Measurements from ENCODE around the gene C1orf122.

Gene C1orf122

DNA sequence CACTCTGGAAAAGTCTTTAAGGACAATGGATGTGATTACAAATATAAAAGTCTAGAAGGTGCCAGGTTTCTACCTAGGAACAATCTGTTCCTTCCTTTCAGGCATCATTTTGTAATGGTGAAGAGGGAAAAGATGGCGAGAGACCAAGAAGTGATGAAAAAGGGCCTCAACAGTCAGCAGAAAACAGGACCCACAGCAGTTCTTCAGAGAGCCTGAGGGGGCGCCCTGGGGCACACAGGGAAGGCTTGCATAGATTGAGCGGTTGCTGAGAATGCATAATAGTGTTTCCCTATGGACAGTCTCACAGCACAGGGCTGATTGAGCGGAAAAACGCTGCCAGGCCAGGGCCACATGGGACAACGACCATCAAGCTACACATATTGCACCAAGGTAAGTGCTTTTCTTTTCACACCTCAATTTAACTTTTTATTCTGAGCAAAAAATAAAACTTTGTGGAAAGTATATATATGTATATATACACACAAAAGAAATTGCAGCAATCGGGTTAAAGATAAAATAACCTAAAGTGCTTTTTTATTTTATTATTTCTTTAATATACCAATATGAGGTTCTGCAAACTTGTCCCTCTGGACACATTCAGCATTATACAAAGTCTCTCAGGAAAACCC, 3.6 kb downstream of the C1orf122 start:
- Histone ChIP-seq H3F3A (ENCODE audit: insufficient read depth) (peaks cover 10% of the 10 kb centered on the region), H3K9me3 (ENCODE audit: insufficient read depth, low read length) (no peaks in the 10 kb centered on the region), H3K4me2 (ENCODE audit: low read depth, low read length, poor library complexity, severe bottlenecking) (no peak overlapping the region)

DNA sequence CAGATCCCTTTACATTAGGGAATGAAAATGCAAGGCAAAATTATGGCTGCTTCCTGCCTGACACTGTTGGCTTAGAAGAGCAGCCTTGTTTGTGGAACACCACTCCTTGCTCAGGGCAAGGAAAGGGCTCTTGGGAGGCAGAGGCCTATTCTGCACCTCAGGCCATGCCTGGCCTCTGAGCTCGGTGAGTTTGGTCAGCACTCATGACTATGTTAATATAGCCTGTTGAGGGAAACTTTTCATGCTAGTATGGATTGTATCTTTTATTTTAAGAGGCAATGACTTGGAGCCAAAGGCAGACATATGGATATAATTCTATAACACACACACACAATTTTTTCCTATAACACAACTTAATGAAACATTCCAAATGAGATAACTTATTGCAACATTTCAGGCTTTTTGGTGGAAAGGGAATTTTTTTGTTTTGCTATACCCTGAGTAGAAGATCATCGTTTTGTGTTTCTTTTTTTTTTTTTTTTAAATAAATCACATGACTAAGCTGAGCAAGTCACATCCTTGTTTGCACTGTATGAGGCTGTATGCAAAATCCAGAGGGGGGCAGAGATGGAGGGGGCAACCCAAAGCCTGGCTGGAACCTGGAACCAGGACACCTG, 6.0 kb downstream of the C1orf122 start:
- H3K9ac ChIP-seq (ENCODE audit: low read length), result no peak overlapping the region
- H3K9me3 ChIP-seq (ENCODE audit: insufficient read depth, low read length), result no peaks in the 10 kb centered on the region
- no peaks in the 10 kb centered on the region; the same call in 1 of the 2 replicates for H4K20me1 ChIP-seq (ENCODE audit: low read depth, low read length)
- H3K4me3 ChIP-seq (ENCODE audit: insufficient read depth, low read length, poor library complexity, severe bottlenecking), result no peak overlapping the region
- H3K27me3 ChIP-seq (ENCODE audit: low read length), result no peaks in the 10 kb centered on the region
- peaks cover 10% of the 10 kb centered on the region for H3F3A ChIP-seq (ENCODE audit: insufficient read depth)
- H3K79me2 ChIP-seq (ENCODE audit: insufficient read depth, low read length), result no peaks in the 10 kb centered on the region; the same call in 1 of the 2 replicates
- no peaks in the 10 kb centered on the region for H3K9me2 ChIP-seq (replicated peaks; ENCODE audit: insufficient read depth, low read length)
- no peak overlapping the region for H2AFZ ChIP-seq (ENCODE audit: low read depth, low read length, severe bottlenecking)
- H3K27ac ChIP-seq (ENCODE audit: low read depth, low read length), result no peak overlapping the region
- TF ChIP-seq, protein P1, sequence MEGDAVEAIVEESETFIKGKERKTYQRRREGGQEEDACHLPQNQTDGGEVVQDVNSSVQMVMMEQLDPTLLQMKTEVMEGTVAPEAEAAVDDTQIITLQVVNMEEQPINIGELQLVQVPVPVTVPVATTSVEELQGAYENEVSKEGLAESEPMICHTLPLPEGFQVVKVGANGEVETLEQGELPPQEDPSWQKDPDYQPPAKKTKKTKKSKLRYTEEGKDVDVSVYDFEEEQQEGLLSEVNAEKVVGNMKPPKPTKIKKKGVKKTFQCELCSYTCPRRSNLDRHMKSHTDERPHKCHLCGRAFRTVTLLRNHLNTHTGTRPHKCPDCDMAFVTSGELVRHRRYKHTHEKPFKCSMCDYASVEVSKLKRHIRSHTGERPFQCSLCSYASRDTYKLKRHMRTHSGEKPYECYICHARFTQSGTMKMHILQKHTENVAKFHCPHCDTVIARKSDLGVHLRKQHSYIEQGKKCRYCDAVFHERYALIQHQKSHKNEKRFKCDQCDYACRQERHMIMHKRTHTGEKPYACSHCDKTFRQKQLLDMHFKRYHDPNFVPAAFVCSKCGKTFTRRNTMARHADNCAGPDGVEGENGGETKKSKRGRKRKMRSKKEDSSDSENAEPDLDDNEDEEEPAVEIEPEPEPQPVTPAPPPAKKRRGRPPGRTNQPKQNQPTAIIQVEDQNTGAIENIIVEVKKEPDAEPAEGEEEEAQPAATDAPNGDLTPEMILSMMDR (IDR thresholded peaks at IDR 0.05; ENCODE audit: insufficient read depth, low read length, poor library complexity, severe bottlenecking), result no peak
- H3K36me3 ChIP-seq (ENCODE audit: low read length), result no peaks in the 10 kb centered on the region
- no peak overlapping the region for H3K4me2 ChIP-seq (ENCODE audit: low read depth, low read length, poor library complexity, severe bottlenecking)

More for the DNA sequence above, 3.6 kb downstream of the C1orf122 start:
- H3K9ac ChIP-seq (ENCODE audit: low read length), result no peak overlapping the region
- peaks cover 6% of the 10 kb centered on the region for H3K36me3 ChIP-seq (ENCODE audit: low read length)
- no peaks in the 10 kb centered on the region for H3K27me3 ChIP-seq (ENCODE audit: low read length)
- peaks cover 16% of the 10 kb centered on the region for H3K79me2 ChIP-seq (ENCODE audit: insufficient read depth, low read length)
- H3K9me2 ChIP-seq (replicated peaks; ENCODE audit: insufficient read depth, low read length), result no peaks in the 10 kb centered on the region
- H3K27ac ChIP-seq (ENCODE audit: low read depth, low read length), result no peak overlapping the region
- no peak overlapping the region for H3K4me3 ChIP-seq (ENCODE audit: insufficient read depth, low read length, poor library complexity, severe bottlenecking)
- H4K20me1 ChIP-seq (ENCODE audit: low read depth, low read length), result peaks cover 9% of the 10 kb centered on the region; the same call in 1 of the 2 replicates
- H2AFZ ChIP-seq (ENCODE audit: low read depth, low read length, severe bottlenecking), result no peak overlapping the region
- TF ChIP-seq EZH2phosphoT487 (conservative IDR thresholded peaks at IDR 0.05; ENCODE audit: low read length), result no peak
- TF ChIP-seq, protein P1 (IDR thresholded peaks at IDR 0.05; ENCODE audit: insufficient read depth, low read length, poor library complexity, severe bottlenecking), result peak; percentile 89

DNA sequence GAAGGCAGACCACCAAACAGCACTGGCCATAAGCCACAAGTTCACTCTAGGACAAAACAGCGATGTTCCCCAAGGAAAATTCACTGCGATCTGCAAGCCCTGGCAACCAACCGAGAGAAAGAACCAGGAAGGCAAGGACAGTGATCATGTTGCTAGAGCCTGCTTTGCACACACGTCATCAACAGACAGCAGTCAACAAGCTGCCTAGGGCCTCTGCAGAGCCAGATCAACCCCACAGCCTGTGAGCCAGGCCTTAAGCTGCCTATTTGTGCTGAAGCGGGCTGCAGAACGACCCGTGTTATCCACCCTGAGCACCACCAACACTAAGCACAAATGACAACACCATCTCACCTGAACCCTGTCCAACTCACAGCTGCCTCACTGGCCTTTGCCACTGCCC, 6.7 kb downstream of the C1orf122 start:
- Histone ChIP-seq H3K27ac (ENCODE audit: low read depth, low read length) (no peak overlapping the region), H3K27me3 (ENCODE audit: low read length) (no peaks in the 10 kb centered on the region), H3K4me2 (ENCODE audit: low read depth, low read length, poor library complexity, severe bottlenecking) (no peak overlapping the region), H3K9ac (ENCODE audit: low read length) (no peak overlapping the region), H4K20me1 (ENCODE audit: low read depth, low read length) (no peaks in the 10 kb centered on the region; the same call in 1 of the 2 replicates), H2AFZ (ENCODE audit: low read depth, low read length, severe bottlenecking) (no peak overlapping the region), H3K36me3 (ENCODE audit: low read length) (no peaks in the 10 kb centered on the region), H3K9me2 (replicated peaks; ENCODE audit: insufficient read depth, low read length) (no peaks in the 10 kb centered on the region), H3F3A (ENCODE audit: insufficient read depth) (peaks cover 10% of the 10 kb centered on the region), H3K9me3 (ENCODE audit: insufficient read depth, low read length) (no peaks in the 10 kb centered on the region), H3K79me2 (ENCODE audit: insufficient read depth, low read length) (no peaks in the 10 kb centered on the region), H3K4me3 (ENCODE audit: insufficient read depth, low read length, poor library complexity, severe bottlenecking) (no peak overlapping the region)
- TF ChIP-seq EZH2phosphoT487 (conservative IDR thresholded peaks at IDR 0.05; ENCODE audit: low read length), result no peak

DNA sequence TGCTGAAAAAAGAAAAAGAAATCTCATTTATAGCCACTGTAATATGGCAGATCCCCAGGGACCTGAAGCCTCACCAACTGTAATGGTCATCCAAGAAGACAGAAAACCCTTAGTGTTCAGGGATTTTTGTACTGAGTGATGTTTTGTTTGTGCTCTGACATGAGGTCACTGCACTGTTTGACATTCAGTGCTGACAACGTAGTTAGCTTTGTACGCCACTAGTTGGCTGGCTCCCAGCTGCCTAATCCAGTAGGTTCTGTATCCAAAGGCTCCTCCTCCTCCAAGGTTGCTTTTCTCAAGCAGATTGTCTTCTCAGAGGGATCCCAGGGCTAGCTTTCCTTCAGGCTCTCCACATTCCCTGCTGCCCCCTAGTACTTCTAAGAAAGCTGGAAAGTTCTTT, 9.9 kb downstream of the C1orf122 start:
- H3K36me3 ChIP-seq (ENCODE audit: low read length), result no peaks in the 10 kb centered on the region
- TF ChIP-seq, protein P1 (IDR thresholded peaks at IDR 0.05; ENCODE audit: insufficient read depth, low read length, poor library complexity, severe bottlenecking), result no peak
- no peak for TF ChIP-seq EZH2phosphoT487 (conservative IDR thresholded peaks at IDR 0.05; ENCODE audit: low read length)
- no peaks in the 10 kb centered on the region for H3F3A ChIP-seq (ENCODE audit: insufficient read depth)
- H3K4me3 ChIP-seq (ENCODE audit: insufficient read depth, low read length, poor library complexity, severe bottlenecking), result no peak overlapping the region
- H3K9me3 ChIP-seq (ENCODE audit: insufficient read depth, low read length), result no peaks in the 10 kb centered on the region
- no peak overlapping the region for H3K27ac ChIP-seq (ENCODE audit: low read depth, low read length)
- H4K20me1 ChIP-seq (ENCODE audit: low read depth, low read length), result no peaks in the 10 kb centered on the region
- no peaks in the 10 kb centered on the region for H3K9me2 ChIP-seq (replicated peaks; ENCODE audit: insufficient read depth, low read length)
- no peak overlapping the region for H2AFZ ChIP-seq (ENCODE audit: low read depth, low read length, severe bottlenecking)
- H3K27me3 ChIP-seq (ENCODE audit: low read length), result no peaks in the 10 kb centered on the region
- H3K9ac ChIP-seq (ENCODE audit: low read length), result no peak overlapping the region
- no peak overlapping the region for H3K4me2 ChIP-seq (ENCODE audit: low read depth, low read length, poor library complexity, severe bottlenecking)
- no peaks in the 10 kb centered on the region for H3K79me2 ChIP-seq (ENCODE audit: insufficient read depth, low read length)

Data from SU-DHL-6 (cell line).